A549 treated with Mapracorat at 1 μM for 4 hours (cell line): ENCODE data around the gene RND1. TPM values are rescaled to one million over a fixed set of nuclear protein-coding genes. Genes with fewer than 3 reads are reported as not detected.

Source experiments
- total RNA-seq: library from RNA; stranded (reverse); fragments of 200-300 nt; extraction: Qiagen RNA extraction; gene quantifications from 5 replicates; pipeline ENCODE4 v1.2.3, GENCODE V29; 2022

RND1 gene
- 4.3 to 8.4 TPM (median 5.8 TPM) in 5 replicates for total RNA-seq

GRCh38 chr12:48865281-48866051 lies at the start of gene RND1:
Gene RND1, minus strand, starts transcription at chr12:48865870. Its CDS starts 103 bp downstream, at chr12:48865767.

GRCh38 chr12:48851883-48852733 lies 13.6 kb downstream of the RND1 start, which contains the start of gene DDX23:
Gene DDX23, minus strand, starts transcription at chr12:48852163. Its CDS starts 6,381 bp downstream, at chr12:48845782.

GRCh38 chr12:48817873-48818830 lies 47.5 kb downstream of the RND1 start, which contains the start of gene CACNB3:
Gene CACNB3, plus strand, starts transcription at chr12:48818496. Its CDS starts 434 bp downstream, at chr12:48818930.

Other genes with a start within 250 kb of the RND1 start
- 35.6 to 45.0 TPM (median 39.3 TPM) in 5 replicates for gene KANSL2, start 183.6 kb downstream of the RND1 start, total RNA-seq
- 11.7 to 15.9 TPM (median 14.3 TPM) in 5 replicates for gene CCNT1, start 149.2 kb downstream of the RND1 start, total RNA-seq
- 10.0 to 15.1 TPM (median 13.8 TPM) in 5 replicates for gene ADCY6, start 76.8 kb downstream of the RND1 start, total RNA-seq
- 33.2 to 48.4 TPM (median 37.0 TPM) in 5 replicates for gene CACNB3, start 47.4 kb downstream of the RND1 start, total RNA-seq
- gene DDX23, start 13.7 kb downstream of the RND1 start, total RNA-seq, result 73.6 to 82.3 TPM (median 78.8 TPM) in 5 replicates
- 44.9 to 64.2 TPM (median 56.2 TPM) in 5 replicates for gene FKBP11, start 59.6 kb upstream of the RND1 start, total RNA-seq
- 116 to 163 TPM (median 156 TPM) in 5 replicates for gene ARF3, start 91.6 kb upstream of the RND1 start, total RNA-seq
- gene WNT10B, start 105.9 kb upstream of the RND1 start, total RNA-seq, result 1.5 to 2.5 TPM (median 2.2 TPM) in 5 replicates
- gene WNT1, start 112.5 kb upstream of the RND1 start, total RNA-seq, result not detected in 5 replicates
- gene DDN, start 133.5 kb upstream of the RND1 start, total RNA-seq, result 0.57 to 1.1 TPM (median 0.81 TPM) in 5 replicates
- 37.6 to 48.4 TPM (median 39.8 TPM) in 5 replicates for gene PRKAG1, start 152.9 kb upstream of the RND1 start, total RNA-seq
- gene KMT2D, start 194.9 kb upstream of the RND1 start, total RNA-seq, result 32.9 to 40.7 TPM (median 36.5 TPM) in 5 replicates
- 3.3 to 6.0 TPM (median 4.6 TPM) in 5 replicates for gene RHEBL1, start 204.1 kb upstream of the RND1 start, total RNA-seq
- gene DHH, start 228.9 kb upstream of the RND1 start, total RNA-seq, result not detected in 5 replicates
- 12.7 to 18.4 TPM (median 13.4 TPM) in 5 replicates for gene LMBR1L, start 245.0 kb upstream of the RND1 start, total RNA-seq